ENCODE results near the gene AFAP1L1. TPM values are rescaled to one million over a fixed set of nuclear protein-coding genes. Genes with fewer than 3 reads are reported as not detected.

Gene AFAP1L1
- total RNA-seq, 1 donor from 2014 or later = 32.7 TPM

DNA sequence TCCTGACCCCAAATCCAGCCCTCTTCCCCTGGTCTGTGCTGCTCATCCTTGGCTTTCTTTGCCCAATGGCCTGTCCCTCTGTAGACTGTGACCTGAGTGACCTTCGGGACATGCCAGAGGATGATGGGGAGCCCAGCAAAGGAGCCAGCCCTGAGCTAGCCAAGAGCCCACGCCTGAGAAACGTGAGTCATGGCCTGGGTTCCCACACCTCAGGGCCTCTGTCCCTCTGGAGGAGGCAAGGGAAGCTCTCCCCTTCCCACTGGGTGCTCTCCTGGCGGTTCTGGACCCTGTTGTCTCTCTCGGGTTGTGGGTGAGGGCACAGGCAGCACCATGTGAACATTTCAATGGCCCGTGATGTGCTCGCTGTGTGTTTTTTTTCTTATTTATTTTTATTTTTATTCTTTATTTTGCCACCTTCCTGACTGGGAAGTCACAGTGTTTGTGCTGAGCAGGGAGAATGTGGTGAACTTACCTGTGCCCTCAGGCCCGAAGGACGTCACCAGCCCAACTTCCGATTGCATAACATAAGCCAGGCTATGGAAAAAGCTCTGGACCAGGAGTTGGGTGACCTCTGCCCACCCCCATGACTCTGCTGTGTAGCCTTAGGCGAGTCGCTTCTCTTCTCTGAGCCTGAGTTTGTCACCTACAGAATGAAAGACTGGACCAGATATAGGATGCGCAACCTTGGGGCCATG lies 29.5 kb downstream of the AFAP1L1 start:
- Histone ChIP-seq H3K4me3 (no peak overlapping the region), H3K36me3 (no peaks in the 10 kb centered on the region), H3K27ac (no peak overlapping the region), H3K9me3 (no peaks in the 10 kb centered on the region), H3K27me3 (no peaks in the 10 kb centered on the region), H3K4me1 (peaks cover 17% of the 10 kb centered on the region)
- DNase-seq (no peak), ATAC-seq (no peak)
- TF ChIP-seq, protein P1, sequence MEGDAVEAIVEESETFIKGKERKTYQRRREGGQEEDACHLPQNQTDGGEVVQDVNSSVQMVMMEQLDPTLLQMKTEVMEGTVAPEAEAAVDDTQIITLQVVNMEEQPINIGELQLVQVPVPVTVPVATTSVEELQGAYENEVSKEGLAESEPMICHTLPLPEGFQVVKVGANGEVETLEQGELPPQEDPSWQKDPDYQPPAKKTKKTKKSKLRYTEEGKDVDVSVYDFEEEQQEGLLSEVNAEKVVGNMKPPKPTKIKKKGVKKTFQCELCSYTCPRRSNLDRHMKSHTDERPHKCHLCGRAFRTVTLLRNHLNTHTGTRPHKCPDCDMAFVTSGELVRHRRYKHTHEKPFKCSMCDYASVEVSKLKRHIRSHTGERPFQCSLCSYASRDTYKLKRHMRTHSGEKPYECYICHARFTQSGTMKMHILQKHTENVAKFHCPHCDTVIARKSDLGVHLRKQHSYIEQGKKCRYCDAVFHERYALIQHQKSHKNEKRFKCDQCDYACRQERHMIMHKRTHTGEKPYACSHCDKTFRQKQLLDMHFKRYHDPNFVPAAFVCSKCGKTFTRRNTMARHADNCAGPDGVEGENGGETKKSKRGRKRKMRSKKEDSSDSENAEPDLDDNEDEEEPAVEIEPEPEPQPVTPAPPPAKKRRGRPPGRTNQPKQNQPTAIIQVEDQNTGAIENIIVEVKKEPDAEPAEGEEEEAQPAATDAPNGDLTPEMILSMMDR (IDR thresholded peaks at IDR 0.05) = no peak
- intact Hi-C loops (cut with DNase I) = no loop called here

DNA sequence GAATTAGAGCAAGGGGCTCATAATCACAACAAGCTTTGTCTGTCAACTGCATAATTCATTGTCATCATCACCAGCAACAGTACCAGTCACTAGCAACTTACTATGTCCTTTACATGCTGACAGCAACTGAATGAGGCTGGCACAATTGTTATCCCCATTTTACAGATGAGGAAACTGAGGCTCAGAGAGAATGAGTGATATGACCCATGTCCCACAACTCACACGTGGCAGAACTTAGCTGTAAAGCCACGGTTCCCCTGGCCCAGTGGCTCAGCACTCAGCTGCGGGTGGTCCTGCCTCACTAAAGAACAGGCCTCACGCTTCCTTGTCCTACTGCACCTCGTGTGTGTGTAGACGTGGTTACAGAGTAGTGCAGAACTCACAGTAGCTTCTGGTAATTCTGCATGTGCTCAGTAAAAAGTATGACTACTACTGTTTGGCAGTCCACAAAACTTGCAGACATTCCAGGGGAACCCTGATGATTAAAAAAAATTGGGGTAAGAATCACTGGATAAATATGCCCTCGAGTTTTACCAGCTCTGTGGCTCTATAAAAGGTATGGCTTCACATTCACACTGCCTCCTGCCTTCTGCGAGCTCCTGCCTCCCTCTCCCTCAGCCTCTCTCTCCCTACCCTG lies 30.2 kb downstream of the AFAP1L1 start:
- H3K4me1 ChIP-seq = peaks cover 17% of the 10 kb centered on the region
- DNase-seq = no peak
- no peaks in the 10 kb centered on the region for H3K9me3 ChIP-seq
- ATAC-seq = no peak
- H3K27ac ChIP-seq = no peak overlapping the region
- intact Hi-C loops (cut with DNase I) = no loop called here
- TF ChIP-seq, protein P1 (IDR thresholded peaks at IDR 0.05) = no peak
- H3K27me3 ChIP-seq = no peaks in the 10 kb centered on the region
- H3K36me3 ChIP-seq = no peaks in the 10 kb centered on the region
- H3K4me3 ChIP-seq = no peak overlapping the region

DNA sequence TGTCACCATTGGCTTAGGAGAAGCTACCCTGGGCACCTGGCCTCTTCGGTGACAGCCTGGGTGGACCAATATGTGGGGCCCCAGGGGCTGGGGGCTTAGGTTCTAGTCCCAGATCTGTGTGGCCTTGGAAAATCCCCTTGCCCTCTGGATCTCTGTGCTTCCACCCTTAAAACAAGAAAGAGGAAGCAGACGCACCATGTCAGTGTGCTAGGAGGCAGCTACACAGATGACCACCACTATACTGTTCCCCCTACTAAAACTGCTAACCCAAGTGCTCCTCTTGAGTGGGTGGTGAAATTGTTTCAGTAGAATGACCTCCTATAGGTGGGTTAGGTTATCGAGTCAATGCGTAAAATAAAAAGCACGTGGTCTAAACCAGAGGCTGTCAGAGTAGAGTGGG lies 31.0 kb downstream of the AFAP1L1 start:
- ATAC-seq (no peak), DNase-seq (no peak)
- Histone ChIP-seq H3K9me3 (no peaks in the 10 kb centered on the region), H3K4me3 (no peak overlapping the region), H3K36me3 (no peaks in the 10 kb centered on the region), H3K27ac (no peak overlapping the region), H3K27me3 (no peaks in the 10 kb centered on the region), H3K4me1 (peaks cover 17% of the 10 kb centered on the region)
- intact Hi-C loops (cut with DNase I) = no loop called here
- TF ChIP-seq, protein P1 (IDR thresholded peaks at IDR 0.05) = no peak

DNA sequence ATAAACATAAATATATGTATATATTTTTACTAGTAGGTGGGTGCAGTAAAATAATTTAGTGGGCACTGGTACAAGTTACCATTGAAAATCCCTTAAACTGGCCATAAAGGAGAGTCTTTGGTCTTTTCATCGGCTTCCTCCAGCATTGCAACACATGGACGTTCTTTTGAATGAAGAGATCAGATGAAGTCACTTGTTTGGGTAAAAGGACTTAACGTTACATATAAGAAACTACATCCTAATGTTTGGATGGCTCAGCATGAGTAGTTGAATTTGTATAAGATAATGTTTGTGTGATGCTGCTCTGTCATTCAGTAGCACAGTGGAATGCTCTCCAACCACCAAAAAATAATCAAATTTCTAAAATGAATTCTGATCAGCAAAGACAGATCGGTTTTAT lies 31.6 kb downstream of the AFAP1L1 start:
- no peak for ATAC-seq
- intact Hi-C loops (cut with DNase I) = no loop called here

DNA sequence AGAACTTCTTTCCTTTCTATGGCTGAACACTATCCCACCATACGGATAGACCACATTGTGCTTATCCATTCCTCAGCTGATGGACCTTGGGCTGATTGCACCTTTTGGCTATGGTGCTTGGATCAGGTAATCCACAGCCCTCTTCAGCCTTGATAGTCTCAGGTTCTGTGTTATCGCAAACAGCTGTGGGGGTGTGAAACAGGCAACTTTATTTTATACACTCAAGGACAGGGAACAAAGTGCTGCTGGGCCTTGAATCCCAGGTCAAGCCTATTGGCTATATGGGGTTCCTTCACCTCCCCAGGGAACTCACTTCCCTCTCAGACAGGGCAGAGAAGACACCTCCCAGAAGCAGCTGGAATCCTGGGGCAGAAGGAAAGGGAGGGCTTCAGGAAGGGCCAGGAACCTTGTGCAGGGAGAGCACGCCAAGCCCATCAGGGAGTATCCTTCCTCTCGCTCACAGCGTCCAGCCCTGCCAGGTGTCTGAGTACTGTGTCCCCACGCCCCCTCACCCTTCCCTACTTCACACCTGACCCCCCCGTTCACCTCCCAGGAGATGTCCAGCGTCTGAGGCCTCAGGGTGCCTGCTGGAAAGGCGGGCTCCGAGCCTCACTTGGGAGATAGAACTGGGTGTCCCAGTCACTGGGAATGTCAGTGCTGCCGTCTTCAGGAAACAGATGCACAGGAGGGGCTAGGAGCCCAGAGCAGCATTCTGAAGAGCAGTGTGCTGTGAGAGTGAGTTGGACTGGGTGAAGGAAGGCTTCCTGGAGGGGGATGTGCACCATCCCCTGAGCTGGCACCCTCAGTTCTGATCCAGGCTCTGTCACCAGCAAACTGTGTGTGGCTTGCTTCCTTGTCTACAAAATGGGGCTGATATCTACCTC lies 32.8 kb downstream of the AFAP1L1 start:
- Histone ChIP-seq H3K36me3 (no peaks in the 10 kb centered on the region), H3K4me3 (no peak overlapping the region)

More for the DNA sequence above, 31.6 kb downstream of the AFAP1L1 start:
- DNase-seq = no peak
- no peak overlapping the region for H3K27ac ChIP-seq
- H3K9me3 ChIP-seq = no peaks in the 10 kb centered on the region
- no peak overlapping the region for H3K4me3 ChIP-seq
- peaks cover 17% of the 10 kb centered on the region for H3K4me1 ChIP-seq
- no peaks in the 10 kb centered on the region for H3K27me3 ChIP-seq
- TF ChIP-seq, protein P1 (IDR thresholded peaks at IDR 0.05) = no peak
- H3K36me3 ChIP-seq = no peaks in the 10 kb centered on the region

More for the DNA sequence above, 32.8 kb downstream of the AFAP1L1 start:
- peaks cover 11% of the 10 kb centered on the region for H3K4me1 ChIP-seq
- intact Hi-C loops (cut with DNase I) = no loop called here
- no peaks in the 10 kb centered on the region for H3K9me3 ChIP-seq
- H3K27ac ChIP-seq = peak overlapping the region; percentile 55
- H3K27me3 ChIP-seq = no peaks in the 10 kb centered on the region
- TF ChIP-seq, protein P1 (IDR thresholded peaks at IDR 0.05) = no peak
- ATAC-seq = peak; percentile 55
- no peak for DNase-seq

Measured in upper lobe of right lung (tissue), 1 donor.